Endodermal cell (in vitro differentiated cells): Measurements from ENCODE around the gene LGMN. TPM values are rescaled to one million over a fixed set of nuclear protein-coding genes. Genes with fewer than 3 reads are reported as not detected.

Experiments
- DNase-seq: peaks from one replicate; pipeline ENCODE4 v3.0.0-alpha.2; 2017
- H3K27ac ChIP-seq: 2 replicates; pipeline ENCODE4 v1.5.1; 2013; ENCODE audit warnings: mild to moderate bottlenecking, low read depth, low read length, moderate library complexity
- H3K27me3 ChIP-seq: 2 replicates; pipeline ENCODE4 v1.6.1; 2013; ENCODE audit warnings: mild to moderate bottlenecking, low read length, moderate library complexity; ENCODE audit not compliant: insufficient read depth, control insufficient read depth, poor library complexity, severe bottlenecking
- H3K36me3 ChIP-seq: 2 replicates; pipeline ENCODE4 v1.7.0; 2013; ENCODE audit warnings: mild to moderate bottlenecking, low read length, moderate library complexity; ENCODE audit not compliant: control insufficient read depth, insufficient read depth
- H3K4me1 ChIP-seq: one replicate; pipeline ENCODE4 v1.7.0; 2013; ENCODE audit warnings: low read length; ENCODE audit not compliant: control insufficient read depth, insufficient read depth
- H3K4me3 ChIP-seq: 2 replicates; pipeline ENCODE4 v1.5.1; 2013; ENCODE audit warnings: mild to moderate bottlenecking, low read length, moderate library complexity
- H3K9ac ChIP-seq: 2 replicates; pipeline ENCODE4 v1.6.1; 2013; ENCODE audit warnings: mild to moderate bottlenecking, low read length, moderate library complexity; ENCODE audit not compliant: poor library complexity, severe bottlenecking; ENCODE audit errors: extremely low read depth
- H3K9me3 ChIP-seq: 2 replicates; pipeline ENCODE4 v1.6.1; 2013; ENCODE audit warnings: mild to moderate bottlenecking, low read length, moderate library complexity; ENCODE audit not compliant: control insufficient read depth
- H3K27ac Mint-ChIP-seq: 2 replicates; pipeline ENCODE4 v1.8.0; 2020; ENCODE audit warnings: mixed read lengths
- H3K27me3 Mint-ChIP-seq: 2 replicates; pipeline ENCODE4 v1.8.0; 2021; ENCODE audit warnings: mild to moderate bottlenecking, mixed read lengths; ENCODE audit not compliant: insufficient read depth
- H3K36me3 Mint-ChIP-seq: 2 replicates; pipeline ENCODE4 v1.8.0; 2020; ENCODE audit warnings: low read depth, mixed read lengths
- H3K4me1 Mint-ChIP-seq: 2 replicates; pipeline ENCODE4 v1.8.0; 2020; ENCODE audit warnings: mixed read lengths
- H3K4me3 Mint-ChIP-seq: 2 replicates; pipeline ENCODE4 v1.8.0; 2020; ENCODE audit warnings: mild to moderate bottlenecking, moderate library complexity, mixed read lengths
- H3K9me3 Mint-ChIP-seq: 2 replicates; pipeline ENCODE4 v1.8.0; 2020; ENCODE audit warnings: mild to moderate bottlenecking, mixed read lengths
- WGBS, 2 experiments: methylation state at CpG; one replicate each; pipeline versions ENCODE4 v1.1.5 to v1.1.7; 2013; ENCODE audit warnings: missing lambda C conversion rate in 2 of 2, mixed read lengths in 1 of 2; ENCODE audit not compliant: insufficient coverage in 1 of 2, insufficient read length in 1 of 2; 5-methylcytosine and 5-hydroxymethylcytosine counted together
- total RNA-seq, 2 donors: library from RNA; stranded (reverse); fragmentation: NEBNext Ultra II Directional in 1 of 2; extraction: Animal tissue kit (Norgen Biotek cat#: 25700) in 1 of 2; gene quantifications; 2 replicates in 1 of 2; 3 replicates in 1 of 2; pipeline ENCODE4 v1.2.1, GENCODE V29; 2021
- TF ChIP-seq, protein P1 (sequence below): fragments of 200-600 bp; sonication (generic); conservative IDR thresholded peaks from 2 replicates; pipeline ENCODE4 v1.5.0; 2021; ENCODE audit warnings: antibody characterized with exemption, mild to moderate bottlenecking

Gene LGMN
- total RNA-seq, 2 donors from 2014 or later = 61.4 to 87.2 TPM

- H3K27me3 ChIP-seq = no peaks in the 10 kb centered on the region
- H3K27ac ChIP-seq = no peak overlapping the region
- no peak overlapping the region for H3K9ac ChIP-seq
- Mint-ChIP-seq H3K27ac (no peak overlapping the region), H3K9me3 (peaks cover 8% of the 10 kb centered on the region), H3K4me3 (no peak overlapping the region), H3K27me3 (no peaks in the 10 kb centered on the region), H3K36me3 (peaks cover 31% of the 10 kb centered on the region), H3K4me1 (peaks cover under 1% of the 10 kb centered on the region)
- no peaks in the 10 kb centered on the region for H3K9me3 ChIP-seq
- 93 to 100% methylated on average over 2 of the region's 2 CpGs for WGBS, 2 experiments
- TF ChIP-seq, protein P1, sequence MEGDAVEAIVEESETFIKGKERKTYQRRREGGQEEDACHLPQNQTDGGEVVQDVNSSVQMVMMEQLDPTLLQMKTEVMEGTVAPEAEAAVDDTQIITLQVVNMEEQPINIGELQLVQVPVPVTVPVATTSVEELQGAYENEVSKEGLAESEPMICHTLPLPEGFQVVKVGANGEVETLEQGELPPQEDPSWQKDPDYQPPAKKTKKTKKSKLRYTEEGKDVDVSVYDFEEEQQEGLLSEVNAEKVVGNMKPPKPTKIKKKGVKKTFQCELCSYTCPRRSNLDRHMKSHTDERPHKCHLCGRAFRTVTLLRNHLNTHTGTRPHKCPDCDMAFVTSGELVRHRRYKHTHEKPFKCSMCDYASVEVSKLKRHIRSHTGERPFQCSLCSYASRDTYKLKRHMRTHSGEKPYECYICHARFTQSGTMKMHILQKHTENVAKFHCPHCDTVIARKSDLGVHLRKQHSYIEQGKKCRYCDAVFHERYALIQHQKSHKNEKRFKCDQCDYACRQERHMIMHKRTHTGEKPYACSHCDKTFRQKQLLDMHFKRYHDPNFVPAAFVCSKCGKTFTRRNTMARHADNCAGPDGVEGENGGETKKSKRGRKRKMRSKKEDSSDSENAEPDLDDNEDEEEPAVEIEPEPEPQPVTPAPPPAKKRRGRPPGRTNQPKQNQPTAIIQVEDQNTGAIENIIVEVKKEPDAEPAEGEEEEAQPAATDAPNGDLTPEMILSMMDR = no peak
- no peak for DNase-seq
- no peaks in the 10 kb centered on the region for H3K36me3 ChIP-seq
- no peaks in the 10 kb centered on the region for H3K4me1 ChIP-seq
- H3K4me3 ChIP-seq = no peak overlapping the region
Measured at GRCh38 chr14:92719421-92719820, 29.0 kb downstream of the LGMN start.

- TF ChIP-seq, protein P1 = no peak
- no peak overlapping the region for H3K27ac ChIP-seq
- H3K4me1 Mint-ChIP-seq = no peaks in the 10 kb centered on the region
- H3K27ac Mint-ChIP-seq = no peak overlapping the region
- H3K4me3 Mint-ChIP-seq = no peak overlapping the region
- H3K9me3 ChIP-seq = no peaks in the 10 kb centered on the region
- no peaks in the 10 kb centered on the region for H3K27me3 ChIP-seq
- H3K36me3 Mint-ChIP-seq = peaks cover 24% of the 10 kb centered on the region
- H3K27me3 Mint-ChIP-seq = no peaks in the 10 kb centered on the region
- 82 to 89% methylated on average over 5 to 8 of the region's 8 CpGs for WGBS, 2 experiments
- peaks cover 5% of the 10 kb centered on the region for H3K36me3 ChIP-seq
- no peak overlapping the region for H3K9ac ChIP-seq
- peaks cover 4% of the 10 kb centered on the region for H3K9me3 Mint-ChIP-seq
- no peak overlapping the region for H3K4me3 ChIP-seq
- DNase-seq = no peak
- H3K4me1 ChIP-seq = no peaks in the 10 kb centered on the region
Measured at GRCh38 chr14:92718664-92719063, 29.8 kb downstream of the LGMN start.

GRCh38 chr14:92717571-92718042 lies 30.8 kb downstream of the LGMN start:
- H3K27me3 ChIP-seq = no peaks in the 10 kb centered on the region
- 90 to 94% methylated on average over 10 to 11 of the region's 11 CpGs for WGBS, 2 experiments
- TF ChIP-seq, protein P1 = no peak
- no peaks in the 10 kb centered on the region for H3K4me1 ChIP-seq
- no peaks in the 10 kb centered on the region for H3K9me3 Mint-ChIP-seq
- H3K4me3 Mint-ChIP-seq = no peak overlapping the region
- peaks cover 8% of the 10 kb centered on the region for H3K36me3 ChIP-seq
- H3K4me1 Mint-ChIP-seq = no peaks in the 10 kb centered on the region
- no peak overlapping the region for H3K4me3 ChIP-seq
- H3K9ac ChIP-seq = no peak overlapping the region
- peaks cover 17% of the 10 kb centered on the region for H3K36me3 Mint-ChIP-seq
- no peak overlapping the region for H3K27ac ChIP-seq
- no peaks in the 10 kb centered on the region for H3K9me3 ChIP-seq
- DNase-seq = no peak
- H3K27ac Mint-ChIP-seq = no peak overlapping the region
- H3K27me3 Mint-ChIP-seq = no peaks in the 10 kb centered on the region
